SK-N-SH treated with all-trans-retinoic acid at 6 μM for 48 hours (cell line): Measurements from ENCODE around the gene SPRR2B.

Source experiments
- ATAC-seq: fragments of 200-7000 bp; cut with Tn5 transposase; 3 replicates; pipeline ENCODE4 v1.9.1; 2020; ENCODE audit warnings: mild to moderate bottlenecking, moderate library complexity
- ARNTL ChIP-seq: fragments of 450-650 bp; formaldehyde crosslinking; IDR thresholded peaks from 2 replicates; pipeline ENCODE4 v1.5.0; 2020; ENCODE audit warnings: low read depth, mild to moderate bottlenecking, moderate library complexity, borderline replicate concordance
- BACH2 ChIP-seq: fragments of 250-450 bp; sonication (Bioruptor Pico); IDR thresholded peaks from 2 replicates; pipeline ENCODE4 v1.9.0; 2021; ENCODE audit warnings: mild to moderate bottlenecking, borderline replicate concordance
- CREB5 ChIP-seq: fragments of 250-450 bp; sonication (Bioruptor Pico); IDR thresholded peaks from 2 replicates; pipeline ENCODE4 v1.5.1; 2020; ENCODE audit warnings: low read depth, mild to moderate bottlenecking, moderate library complexity
- GLIS3 ChIP-seq: fragments of 250-450 bp; sonication (Bioruptor Pico); IDR thresholded peaks from 2 replicates; pipeline ENCODE4 v1.5.0; 2020; ENCODE audit warnings: mild to moderate bottlenecking, moderate library complexity
- ISL1 ChIP-seq: fragments of 250-450 bp; sonication (Bioruptor Pico); IDR thresholded peaks from 2 replicates; pipeline ENCODE4 v2.1.2; 2022; ENCODE audit warnings: mild to moderate bottlenecking, moderate library complexity
- POU6F1 ChIP-seq: fragments of 250-450 bp; sonication (Bioruptor Pico); IDR thresholded peaks from 2 replicates; pipeline ENCODE4 v1.8.0; 2021; ENCODE audit warnings: low read depth, mild to moderate bottlenecking, moderate library complexity, borderline replicate concordance
- PPARA ChIP-seq: fragments of 250-450 bp; sonication (Bioruptor Pico); IDR thresholded peaks from 2 replicates; pipeline ENCODE4 v1.5.0; 2020; ENCODE audit warnings: mild to moderate bottlenecking, borderline replicate concordance
- RARB ChIP-seq: fragments of 250-450 bp; sonication (Bioruptor Pico); IDR thresholded peaks from 2 replicates; pipeline ENCODE4 v1.8.0; 2021; ENCODE audit warnings: mild to moderate bottlenecking, moderate library complexity
- SNAI2 ChIP-seq: fragments of 250-450 bp; sonication (Bioruptor Pico); IDR thresholded peaks from 2 replicates; pipeline ENCODE4 v1.5.0; 2020; ENCODE audit warnings: mild to moderate bottlenecking, moderate library complexity
- TCF4 ChIP-seq: fragments of 250-450 bp; sonication (Bioruptor Pico); IDR thresholded peaks from 2 replicates; pipeline ENCODE4 v1.8.0; 2021; ENCODE audit warnings: mild to moderate bottlenecking, moderate library complexity, borderline replicate concordance
- TOX ChIP-seq: fragments of 250-450 bp; sonication (Bioruptor Pico); IDR thresholded peaks from 2 replicates; pipeline ENCODE4 v1.8.0; 2021; ENCODE audit warnings: mild to moderate bottlenecking, moderate library complexity, borderline replicate concordance
- TSHZ2 ChIP-seq: fragments of 250-450 bp; sonication (Bioruptor Pico); IDR thresholded peaks from 2 replicates; pipeline ENCODE4 v1.5.0; 2020; ENCODE audit warnings: mild to moderate bottlenecking, moderate library complexity
- ZC3H10 ChIP-seq: fragments of 250-450 bp; sonication (Bioruptor Pico); IDR thresholded peaks from 2 replicates; pipeline ENCODE4 v1.5.1; 2021; ENCODE audit warnings: mild to moderate bottlenecking, moderate library complexity
- ZFP3 ChIP-seq: fragments of 250-450 bp; sonication (Bioruptor Pico); IDR thresholded peaks from 2 replicates; pipeline ENCODE4 v1.5.0; 2020; ENCODE audit warnings: mild to moderate bottlenecking, moderate library complexity
- ZFP30 ChIP-seq: fragments of 450-650 bp; formaldehyde crosslinking; IDR thresholded peaks from 2 replicates; pipeline ENCODE4 v1.5.0; 2022; ENCODE audit warnings: mild to moderate bottlenecking, moderate library complexity
- ZNF8 ChIP-seq: fragments of 450-650 bp; formaldehyde crosslinking; IDR thresholded peaks from 2 replicates; pipeline ENCODE4 v1.5.0; 2020; ENCODE audit warnings: mild to moderate bottlenecking, moderate library complexity
- TF ChIP-seq, protein P1 (sequence below): fragments of 250-450 bp; sonication (Bioruptor Pico); IDR thresholded peaks from 2 replicates; pipeline ENCODE4 v1.8.0; 2020; ENCODE audit warnings: mild to moderate bottlenecking, moderate library complexity, borderline replicate concordance

Gene SPRR2B

GRCh38 chr1:153100245-153100644 lies 28.8 kb upstream of the SPRR2B start:
- peak; percentile 22; the same call in 1 of the 3 replicates for ATAC-seq
- TF ChIP-seq TSHZ2 (CRISPR knock-in tag) (no peak), ZC3H10 (no peak), TCF4 (CRISPR knock-in tag) (no peak), POU6F1 (CRISPR knock-in tag) (no peak), ZFP30 (CRISPR knock-in tag) (no peak), ARNTL (CRISPR knock-in tag) (no peak)
- TF ChIP-seq, protein P1, sequence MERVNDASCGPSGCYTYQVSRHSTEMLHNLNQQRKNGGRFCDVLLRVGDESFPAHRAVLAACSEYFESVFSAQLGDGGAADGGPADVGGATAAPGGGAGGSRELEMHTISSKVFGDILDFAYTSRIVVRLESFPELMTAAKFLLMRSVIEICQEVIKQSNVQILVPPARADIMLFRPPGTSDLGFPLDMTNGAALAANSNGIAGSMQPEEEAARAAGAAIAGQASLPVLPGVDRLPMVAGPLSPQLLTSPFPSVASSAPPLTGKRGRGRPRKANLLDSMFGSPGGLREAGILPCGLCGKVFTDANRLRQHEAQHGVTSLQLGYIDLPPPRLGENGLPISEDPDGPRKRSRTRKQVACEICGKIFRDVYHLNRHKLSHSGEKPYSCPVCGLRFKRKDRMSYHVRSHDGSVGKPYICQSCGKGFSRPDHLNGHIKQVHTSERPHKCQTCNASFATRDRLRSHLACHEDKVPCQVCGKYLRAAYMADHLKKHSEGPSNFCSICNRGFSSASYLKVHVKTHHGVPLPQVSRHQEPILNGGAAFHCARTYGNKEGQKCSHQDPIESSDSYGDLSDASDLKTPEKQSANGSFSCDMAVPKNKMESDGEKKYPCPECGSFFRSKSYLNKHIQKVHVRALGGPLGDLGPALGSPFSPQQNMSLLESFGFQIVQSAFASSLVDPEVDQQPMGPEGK (CRISPR knock-in tag) = no peak

- ATAC-seq = no peak
- TF ChIP-seq TOX (CRISPR knock-in tag) (no peak), RARB (CRISPR knock-in tag) (no peak)
Measured at GRCh38 chr1:153099461-153100045, 28.1 kb upstream of the SPRR2B start.

GRCh38 chr1:153095764-153096163 lies 24.4 kb upstream of the SPRR2B start:
- no peak for ATAC-seq
- TF ChIP-seq ARNTL (CRISPR knock-in tag) (no peak), TOX (CRISPR knock-in tag) (no peak), POU6F1 (CRISPR knock-in tag) (no peak), CREB5 (no peak)
- TF ChIP-seq, all 23 proteins: peak for 0

- ATAC-seq = no peak
- TF ChIP-seq ZNF8 (CRISPR knock-in tag) (no peak), ISL1 (CRISPR knock-in tag) (no peak), ZFP3 (CRISPR knock-in tag) (no peak), GLIS3 (CRISPR knock-in tag) (no peak), TSHZ2 (CRISPR knock-in tag) (no peak), PPARA (CRISPR knock-in tag) (no peak), RARB (CRISPR knock-in tag) (no peak), ARNTL (CRISPR knock-in tag) (no peak), BACH2 (CRISPR knock-in tag) (no peak), ZFP30 (CRISPR knock-in tag) (no peak), SNAI2 (no peak)
- TF ChIP-seq, protein P1 (CRISPR knock-in tag) = no peak
Measured at GRCh38 chr1:153094426-153094825, 23.0 kb upstream of the SPRR2B start, which contains the start of gene SPRR2E. SPRR2E (minus strand) TSS chr1:153094526; CDS start chr1:153093751, 775 bp downstream.
